SKM-1 (cell line): ENCODE data around the gene PRAC2.

Experiments
- DNase-seq: peaks from one replicate; lab custom pipeline; 2025; ENCODE audit not compliant: unreplicated experiment; lab: John Stamatoyannopoulos, UW

The PRAC2 gene

GRCh38 chr17:48720266-48721008 lies 2.5 kb upstream of the PRAC2 start:
- DNase-seq = no peak

- no peak for DNase-seq
Observed at GRCh38 chr17:48721009-48721402, 2.0 kb upstream of the PRAC2 start.

- DNase-seq = no peak
Observed at GRCh38 chr17:48722201-48722907, 631 bp upstream of the PRAC2 start, which contains the start of gene PRAC1. Gene PRAC1, minus strand, starts transcription at chr17:48722518. Its CDS starts 126 bp downstream, at chr17:48722392.

GRCh38 chr17:48723423-48724250 lies 652 bp downstream of the PRAC2 start:
- DNase-seq = no peak

GRCh38 chr17:48724251-48725003 lies 1.4 kb downstream of the PRAC2 start:
- peak; percentile 20 for DNase-seq

- no peak for DNase-seq
Observed at GRCh38 chr17:48725004-48725287, 2.0 kb downstream of the PRAC2 start.

GRCh38 chr17:48725288-48726064 lies 2.5 kb downstream of the PRAC2 start:
- DNase-seq = no peak

- DNase-seq = no peak
Observed at GRCh38 chr17:48726114-48726915, 3.3 kb downstream of the PRAC2 start.

GRCh38 chr17:48726916-48727286 lies 3.9 kb downstream of the PRAC2 start:
- no peak for DNase-seq

- DNase-seq = no peak
Observed at GRCh38 chr17:48727415-48728175, 4.6 kb downstream of the PRAC2 start.

- no peak for DNase-seq
Observed at GRCh38 chr17:48728232-48729231, 5.5 kb downstream of the PRAC2 start, which contains the start of gene HOXB13. Gene HOXB13, minus strand, starts transcription at chr17:48728750. Its CDS starts 157 bp downstream, at chr17:48728593.

- no peak for DNase-seq
Observed at GRCh38 chr17:48729335-48730239, 6.6 kb downstream of the PRAC2 start.

- no peak for DNase-seq
Observed at GRCh38 chr17:48730240-48730550, 7.2 kb downstream of the PRAC2 start.

- no peak for DNase-seq
Observed at GRCh38 chr17:48731355-48731754, 8.4 kb downstream of the PRAC2 start.

GRCh38 chr17:48732688-48733629 lies 10.0 kb downstream of the PRAC2 start:
- no peak for DNase-seq
